ENCODE results near the gene SMIM14.
"Not testable (repeated sequence)": the region's sequence is repeated elsewhere in the genome, so short reads cannot be mapped to it uniquely, and the experiment has no call there.

SMIM14 gene

DNA sequence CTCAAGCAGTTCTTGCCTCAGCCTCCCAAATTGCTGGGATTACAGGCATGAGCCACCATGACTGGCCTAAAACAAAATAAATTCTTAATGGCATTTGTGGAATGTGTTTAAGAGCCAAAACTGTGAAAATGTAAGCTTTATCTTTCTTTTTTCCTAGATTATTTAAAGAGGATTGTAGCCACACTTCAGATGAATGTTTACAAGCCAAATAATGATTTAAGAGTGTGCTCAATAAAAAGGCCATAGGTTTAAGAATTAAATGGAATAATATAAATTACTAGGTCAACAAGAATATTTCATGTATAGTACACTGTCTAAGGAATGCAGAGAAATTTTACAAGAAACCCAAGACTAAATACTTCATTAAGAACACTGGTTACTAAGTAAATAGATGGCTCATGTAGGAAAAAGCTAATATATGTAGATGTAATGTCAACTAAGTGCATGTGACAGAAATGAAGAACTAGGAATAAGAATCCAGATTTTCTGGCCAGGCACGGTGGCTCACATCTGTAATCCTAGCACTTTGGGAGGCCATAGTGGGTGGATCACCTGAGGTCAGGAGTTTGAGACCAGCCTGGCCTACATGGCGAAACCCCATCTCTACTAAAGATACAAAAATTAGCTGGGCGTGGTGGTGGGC lies 90.1 kb downstream of the SMIM14 start:
- H3K4me3 ChIP-seq (ENCODE audit: low read length), result no peak overlapping the region
- no peak for DNase-seq (ENCODE audit: low read depth, low spot score)

DNA sequence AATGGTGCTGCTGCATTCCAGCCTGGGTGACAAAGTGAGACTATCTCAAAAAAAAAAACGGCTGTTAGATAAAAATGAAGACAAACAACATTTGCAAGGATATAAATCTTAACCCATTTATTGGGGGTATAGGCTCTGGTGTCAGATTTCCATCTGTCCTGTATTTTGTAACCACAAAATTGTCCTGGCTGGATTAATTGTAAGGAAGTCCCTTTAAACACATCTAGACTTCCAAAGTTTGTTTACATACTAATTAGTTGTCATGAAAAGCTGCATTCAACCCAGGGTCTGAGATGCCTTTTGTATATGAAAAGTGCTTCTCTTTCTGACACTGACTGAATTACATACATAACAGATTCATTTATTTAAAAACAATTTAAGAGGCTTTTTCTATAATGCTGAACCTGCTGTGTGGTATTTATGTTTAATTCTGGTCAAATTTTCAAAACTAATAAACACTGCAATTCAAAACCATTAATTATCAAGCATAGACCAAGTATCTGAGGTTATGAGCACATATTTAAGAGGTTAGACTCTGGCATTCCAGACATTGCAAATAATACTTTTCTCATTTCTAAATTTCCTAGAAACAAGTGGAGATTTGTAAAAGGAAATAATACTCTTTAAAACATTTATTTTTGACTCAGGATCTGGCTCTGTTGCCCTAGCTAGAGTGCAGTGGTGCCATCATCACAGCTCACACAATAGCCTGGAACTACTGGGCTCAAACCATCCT lies 93.9 kb downstream of the SMIM14 start:
- DNase-seq (ENCODE audit: low read depth, low spot score), result no peak

GRCh38 chr4:39544080-39544479 lies 94.6 kb downstream of the SMIM14 start:
- not testable (repeated sequence) for DNase-seq (ENCODE audit: low read depth, low spot score); H3K4me3 ChIP-seq (ENCODE audit: low read length)

More for the DNA sequence above, 93.9 kb downstream of the SMIM14 start:
- no peak overlapping the region for H3K4me3 ChIP-seq (ENCODE audit: low read length)

- DNase-seq (ENCODE audit: low read depth, low spot score), result no peak
- H3K4me3 ChIP-seq (ENCODE audit: low read length), result no peak overlapping the region
These were observed 95.6 kb downstream of the SMIM14 start for GRCh38 chr4:39543034-39543433.

- DNase-seq (ENCODE audit: low read depth, low spot score), result no peak
- no peak overlapping the region for H3K4me3 ChIP-seq (ENCODE audit: low read length)
These were observed 96.1 kb downstream of the SMIM14 start for GRCh38 chr4:39542611-39543012.

- no peak overlapping the region for H3K4me3 ChIP-seq (ENCODE audit: low read length)
- DNase-seq (ENCODE audit: low read depth, low spot score), result no peak
These were observed 96.6 kb downstream of the SMIM14 start for GRCh38 chr4:39541987-39542610.

GRCh38 chr4:39539089-39539611 lies 99.5 kb downstream of the SMIM14 start:
- no peak overlapping the region for H3K4me3 ChIP-seq (ENCODE audit: low read length)
- DNase-seq (ENCODE audit: low read depth, low spot score), result no peak

DNA sequence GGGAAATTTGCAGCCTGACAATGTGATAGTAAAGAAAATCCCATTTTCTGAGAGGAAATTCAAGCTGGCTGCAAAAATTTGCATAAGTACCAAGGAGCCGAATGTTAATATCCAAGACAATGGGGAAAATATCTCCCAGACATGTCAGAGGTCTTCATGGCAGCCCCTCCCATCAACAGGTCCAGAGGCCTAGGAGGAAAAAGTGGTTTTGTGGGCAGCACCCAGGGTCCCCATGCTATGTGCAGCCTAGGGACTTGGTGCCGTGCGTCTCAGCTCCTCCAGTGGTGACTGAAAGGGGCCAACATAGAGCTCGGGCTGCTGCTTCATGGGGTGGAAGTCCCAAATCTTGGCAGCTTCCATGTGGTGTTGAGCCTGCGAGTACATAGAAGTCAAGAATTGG lies 105.1 kb downstream of the SMIM14 start:
- DNase-seq (ENCODE audit: low read depth, low spot score), result no peak
- H3K4me3 ChIP-seq (ENCODE audit: low read length), result no peak overlapping the region

- not testable (repeated sequence) for H3K4me3 ChIP-seq (ENCODE audit: low read length); DNase-seq (ENCODE audit: low read depth, low spot score)
These were observed 106.4 kb downstream of the SMIM14 start for GRCh38 chr4:39532237-39532636.

- H3K4me3 ChIP-seq (ENCODE audit: low read length), result no peak overlapping the region
- no peak for DNase-seq (ENCODE audit: low read depth, low spot score)
These were observed 108.0 kb downstream of the SMIM14 start for GRCh38 chr4:39530682-39531081.

DNA sequence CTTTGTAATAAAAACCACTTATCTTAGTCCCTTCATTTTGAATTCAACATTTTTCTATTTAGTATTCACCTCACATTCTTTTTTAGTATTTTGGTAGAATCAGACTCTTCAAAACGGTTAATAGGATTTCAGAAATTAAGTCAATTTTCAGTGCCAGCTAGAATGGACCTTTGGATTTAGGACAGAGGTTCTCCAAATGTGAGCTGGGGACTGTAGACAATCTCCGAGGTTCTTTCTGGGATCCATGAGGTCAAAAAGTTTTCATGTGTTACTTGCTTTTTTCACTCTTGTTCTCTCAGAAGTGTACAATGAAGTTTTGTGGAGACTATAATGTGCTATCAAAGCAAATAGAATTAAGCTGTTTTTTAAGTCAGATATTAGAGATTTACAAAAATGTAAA lies 109.1 kb downstream of the SMIM14 start:
- no peak overlapping the region for H3K4me3 ChIP-seq (ENCODE audit: low read length)
- DNase-seq (ENCODE audit: low read depth, low spot score), result no peak

GRCh38 chr4:39528061-39528465 lies 110.6 kb downstream of the SMIM14 start:
- DNase-seq (ENCODE audit: low read depth, low spot score), result no peak
- H3K4me3 ChIP-seq (ENCODE audit: low read length), result peak overlapping the region; percentile 70

DNA sequence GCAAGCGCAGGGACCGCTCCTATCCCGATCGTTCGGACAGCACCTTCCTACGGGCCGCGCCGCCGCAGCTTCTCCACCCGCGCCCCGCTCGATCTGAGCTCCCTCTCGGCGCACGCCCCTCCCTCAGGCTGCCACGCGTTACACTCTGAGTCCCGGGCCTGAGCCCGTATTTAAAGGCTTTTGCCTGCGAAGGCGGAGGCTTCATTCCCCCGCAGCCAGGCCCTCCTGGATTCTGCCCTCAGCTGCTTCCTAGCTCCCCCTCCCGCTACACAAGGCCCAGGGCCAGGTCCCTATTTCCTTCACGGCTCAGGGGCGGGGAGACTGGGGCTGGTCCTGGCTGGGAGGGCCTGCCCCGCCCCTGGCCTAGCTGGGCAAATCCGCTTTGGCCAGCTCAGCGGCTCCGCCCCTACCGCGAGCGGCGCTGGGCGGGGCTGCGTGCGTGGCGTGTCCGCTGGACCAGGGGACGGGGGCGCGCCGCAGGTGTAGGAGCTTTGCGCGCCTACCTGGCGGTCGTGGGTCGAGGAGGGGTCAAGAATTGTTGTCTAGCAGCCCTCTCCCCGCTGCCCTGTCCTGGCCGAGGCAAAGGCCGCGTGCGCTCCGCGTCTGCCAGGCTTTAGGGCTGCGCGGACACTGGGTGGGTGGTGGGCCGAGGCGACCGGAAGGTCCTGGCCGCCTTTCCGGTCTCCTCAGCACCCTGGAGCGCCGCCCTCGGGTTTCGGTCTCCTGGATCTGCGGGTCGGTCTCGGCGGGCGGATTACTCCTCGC lies 111.2 kb downstream of the SMIM14 start, which contains the start of gene UGDH:
UGDH (minus strand) TSS at position 144 of the 765 bp plus-strand sequence. CDS start 5,927 bp downstream, outside the sequence.
- DNase-seq (ENCODE audit: low read depth, low spot score), result peak; percentile 82
- H3K4me3 ChIP-seq (ENCODE audit: low read length), result peak within 1 kb of the TSS; percentile 70

GRCh38 chr4:39526765-39527295 lies 111.8 kb downstream of the SMIM14 start:
- peak; percentile 39 for DNase-seq (ENCODE audit: low read depth, low spot score)
- peak overlapping the region; percentile 70 for H3K4me3 ChIP-seq (ENCODE audit: low read length)

DNA sequence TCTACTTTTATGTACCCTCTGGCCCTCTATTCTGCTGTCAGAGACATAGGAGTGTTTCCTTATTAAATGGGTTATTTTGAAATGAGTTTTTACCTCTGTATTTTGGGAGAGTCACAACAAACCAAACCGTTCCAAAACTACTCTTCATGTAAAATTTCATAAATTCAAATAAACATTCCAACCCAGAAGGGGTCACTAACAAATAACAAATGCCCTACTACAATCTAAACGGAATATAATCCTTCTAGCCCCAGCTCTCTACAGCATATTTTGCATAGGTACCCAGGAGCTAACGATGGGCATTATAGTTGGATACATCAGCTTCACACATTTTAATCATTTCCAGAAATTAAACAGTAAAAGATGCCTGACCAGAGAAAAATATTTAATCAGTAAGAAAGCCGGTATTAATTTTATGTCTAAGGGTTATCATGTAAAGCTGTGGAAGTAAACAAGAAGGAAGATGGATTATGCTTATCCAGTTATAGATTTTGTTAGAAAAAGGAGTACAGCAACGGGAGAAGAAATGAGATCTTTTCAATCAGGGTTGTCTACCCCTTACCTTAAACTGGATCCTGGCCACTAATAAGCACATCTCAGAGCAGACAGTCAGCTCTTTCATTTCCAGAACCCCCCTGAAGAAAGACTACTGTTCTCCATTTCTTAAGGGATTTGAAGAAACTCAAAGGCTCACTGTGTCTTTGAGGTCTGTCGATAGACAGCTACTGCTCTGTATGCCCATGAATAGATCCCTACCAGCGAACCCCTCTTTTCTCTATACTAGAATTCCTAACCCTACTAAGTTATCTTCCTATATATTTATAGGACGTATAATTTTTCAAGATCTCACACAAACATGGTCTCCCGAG lies 112.6 kb downstream of the SMIM14 start:
- peak overlapping the region; percentile 70 for H3K4me3 ChIP-seq (ENCODE audit: low read length)
- no peak for DNase-seq (ENCODE audit: low read depth, low spot score)

DNA sequence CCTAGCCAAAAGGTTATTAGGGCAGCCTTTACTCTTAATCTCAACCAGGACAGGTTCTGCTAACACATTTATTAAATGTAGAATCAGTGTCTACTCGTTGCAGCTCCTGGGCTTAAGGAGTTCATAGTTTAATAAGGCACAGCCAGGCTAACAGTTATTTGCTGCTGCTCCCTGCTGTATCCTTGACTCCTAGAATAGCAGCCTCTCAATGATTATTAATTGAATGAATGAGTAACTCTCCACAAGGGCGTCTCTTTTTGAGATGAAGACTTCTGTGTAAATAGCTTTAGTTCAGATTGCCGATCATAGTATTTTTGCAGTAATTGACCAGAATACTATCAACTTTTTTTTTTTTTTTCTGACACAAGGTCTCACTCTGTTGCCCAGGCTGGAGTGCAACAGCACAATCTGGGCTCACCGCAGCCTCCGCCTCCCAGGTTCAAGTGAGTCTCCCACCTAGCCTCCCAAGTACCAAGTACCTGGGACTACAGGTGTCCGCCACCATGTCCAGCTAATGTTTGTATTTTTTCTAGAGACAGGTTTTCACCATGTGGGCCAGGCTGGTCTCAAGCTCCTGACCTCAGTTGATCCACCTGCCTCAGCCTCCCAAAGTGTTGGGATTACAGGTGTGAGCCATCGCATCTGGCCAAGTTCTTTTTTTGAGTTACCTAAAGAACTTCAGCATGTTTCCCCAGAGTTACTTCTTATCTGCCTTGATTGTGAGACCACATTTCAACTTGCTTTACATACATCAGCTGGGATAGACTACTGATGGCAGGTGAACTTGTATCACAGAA lies 114.3 kb downstream of the SMIM14 start:
- no peak for DNase-seq (ENCODE audit: low read depth, low spot score)
- no peak overlapping the region for H3K4me3 ChIP-seq (ENCODE audit: low read length)

DNA sequence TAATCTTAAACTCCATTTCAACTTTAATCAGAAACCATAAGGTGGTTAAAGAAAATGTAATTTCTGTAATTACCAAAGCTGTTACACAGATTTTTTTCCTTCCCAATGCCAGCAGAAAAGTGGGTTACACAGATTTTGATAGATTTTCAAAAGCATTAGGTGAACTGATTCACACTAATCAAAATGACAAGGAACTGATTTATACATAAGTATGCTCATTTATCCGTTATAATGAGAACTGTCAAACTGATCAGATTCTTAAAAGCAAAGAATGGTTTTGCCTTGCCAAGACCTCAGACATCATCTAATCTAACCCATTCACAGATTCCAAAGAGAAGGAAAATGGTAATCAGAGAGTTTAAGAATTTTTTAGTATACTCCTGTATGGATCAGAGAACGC lies 116.6 kb downstream of the SMIM14 start:
- no peak for DNase-seq (ENCODE audit: low read depth, low spot score)
- no peak overlapping the region for H3K4me3 ChIP-seq (ENCODE audit: low read length)
